Common myeloid progenitor, CD34-positive (primary cell): ENCODE results near the gene SLC15A2.

Experiments
- CTCF ChIA-PET: fragments of 350-600 bp; sonication (Branson Sonifier 250); formaldehyde crosslinking; loops from one replicate; lab custom pipeline; 2021; ENCODE audit warnings: antibody characterized with exemption; lab: Charles Lee
- POLR2A ChIA-PET: fragments of 350-600 bp; sonication (Branson Sonifier 250); formaldehyde crosslinking; loops from one replicate; lab custom pipeline; 2021; ENCODE audit warnings: antibody characterized with exemption; lab: Charles Lee
- DNase-seq, 3 donors: peaks; one replicate each; pipeline versions ENCODE4 v3.0.0 to v3.0.0-alpha.2; 2013
- H3K27ac ChIP-seq, 2 experiments: 1 replicate in 1 of 2; 2 replicates in 1 of 2; pipeline ENCODE4 v1.7.0; 2013; ENCODE audit warnings: inconsistent platforms in 2 of 2, low read length in 2 of 2, mild to moderate bottlenecking in 2 of 2, low read depth in 1 of 2, moderate library complexity in 1 of 2; ENCODE audit not compliant: severe bottlenecking in 2 of 2, insufficient read depth in 1 of 2, poor library complexity in 1 of 2
- H3K27me3 ChIP-seq, 5 experiments: replicated peaks in 2 of 5; 1 replicate in 3 of 5; 2 replicates in 2 of 5; pipeline versions ENCODE4 v1.6.1 to v1.7.0; 2013; ENCODE audit warnings: low read length in 4 of 5, mild to moderate bottlenecking in 2 of 5, moderate library complexity in 2 of 5, inconsistent platforms in 1 of 5; ENCODE audit not compliant: insufficient read depth in 5 of 5, control insufficient read depth in 4 of 5
- H3K36me3 ChIP-seq, 4 experiments: 1 replicate in 2 of 4; 2 replicates in 2 of 4; pipeline versions ENCODE4 v1.6.1 to v1.7.0; 2013; ENCODE audit warnings: low read length in 3 of 4, control low read depth in 1 of 4, mild to moderate bottlenecking in 1 of 4; ENCODE audit not compliant: control insufficient read depth in 4 of 4, insufficient read depth in 4 of 4
- H3K4me1 ChIP-seq, 4 experiments: 1 replicate in 3 of 4; 2 replicates in 1 of 4; pipeline versions ENCODE4 v1.6.1 to v1.7.1; 2013; ENCODE audit warnings: low read length in 3 of 4, mild to moderate bottlenecking in 3 of 4, control low read depth in 1 of 4, inconsistent platforms in 1 of 4, moderate library complexity in 1 of 4; ENCODE audit not compliant: control insufficient read depth in 4 of 4, insufficient read depth in 4 of 4; ENCODE audit errors: control extremely low read depth in 1 of 4
- H3K4me3 ChIP-seq, 7 experiments: 1 replicate in 4 of 7; 2 replicates in 3 of 7; pipeline versions ENCODE4 v1.5.1 to v1.7.0; 2013; ENCODE audit warnings: mild to moderate bottlenecking in 7 of 7, low read length in 6 of 7, moderate library complexity in 6 of 7, inconsistent platforms in 2 of 7, low read depth in 2 of 7, control low read depth in 1 of 7; ENCODE audit not compliant: insufficient read depth in 4 of 7, control insufficient read depth in 1 of 7; ENCODE audit errors: extremely low read depth in 1 of 7
- H3K9me3 ChIP-seq, 5 experiments: 1 replicate in 4 of 5; 2 replicates in 1 of 5; pipeline versions ENCODE4 v1.6.1 to v1.7.1; 2013; ENCODE audit warnings: low read length in 4 of 5, mild to moderate bottlenecking in 2 of 5, inconsistent platforms in 1 of 5, low read depth in 1 of 5, moderate library complexity in 1 of 5; ENCODE audit not compliant: control insufficient read depth in 4 of 5, insufficient read depth in 2 of 5; ENCODE audit errors: control extremely low read depth in 1 of 5
- WGBS: methylation state at CpG from one replicate; pipeline ENCODE4 v1.1.5; 2013; ENCODE audit not compliant: insufficient coverage; 5-methylcytosine and 5-hydroxymethylcytosine counted together

SLC15A2 gene

GRCh38 chr3:121895736-121896135 is 1.5 kb downstream of the SLC15A2 start:
- no peak for DNase-seq
- ChIA-PET POLR2A (no interaction called here), CTCF (interaction anchor here (1.0 to 1.3 kb wide), 3 partner anchors 13 to 379 kb away, joined by 3 read pairs; no protein-coding TSS in a partner anchor)
- peaks cover 0 to 3% (median 0%) of the 10 kb centered on the region in 4 experiments for H3K4me1 ChIP-seq
- H3K9me3 ChIP-seq, result no peaks in the 10 kb centered on the region
- peaks cover 20 to 63% (median 26%) of the 10 kb centered on the region in 4 experiments for H3K36me3 ChIP-seq
- H3K4me3 ChIP-seq, result no peak overlapping the region
- H3K27ac ChIP-seq, result no peak overlapping the region
- no peaks in the 10 kb centered on the region for H3K27me3 ChIP-seq

- no peak for DNase-seq
- H3K4me3 ChIP-seq, result no peak overlapping the region
- ChIA-PET CTCF (interaction anchor here (0.6 to 1.3 kb wide), 4 partner anchors 12 to 378 kb away, joined by 3 read pairs; no protein-coding TSS in a partner anchor), POLR2A (interaction anchor here (0.7 kb wide), 1 partner anchor 148 kb away, joined by 7 read pairs; no protein-coding TSS in a partner anchor)
- H3K27ac ChIP-seq, result no peak overlapping the region
- no peaks in the 10 kb centered on the region for H3K27me3 ChIP-seq
- no peaks in the 10 kb centered on the region for H3K9me3 ChIP-seq
- peaks cover 20 to 70% (median 29%) of the 10 kb centered on the region in 4 experiments for H3K36me3 ChIP-seq
- H3K4me1 ChIP-seq, result peaks cover 0 to 3% (median 0%) of the 10 kb centered on the region in 4 experiments
Measured at GRCh38 chr3:121896823-121897222, 2.6 kb downstream of the SLC15A2 start.

- no peaks in the 10 kb centered on the region for H3K9me3 ChIP-seq
- ChIA-PET CTCF (interaction anchor here (0.6 to 1.3 kb wide), 3 partner anchors 12 to 50 kb away, joined by 3 read pairs; no protein-coding TSS in a partner anchor), POLR2A (interaction anchor here (0.7 kb wide), 1 partner anchor 148 kb away, joined by 7 read pairs; no protein-coding TSS in a partner anchor)
- DNase-seq, result no peak
- peaks cover 0 to 3% (median 0%) of the 10 kb centered on the region in 4 experiments for H3K4me1 ChIP-seq
- H3K4me3 ChIP-seq, result no peak overlapping the region
- 100% methylated on average over 1 of the region's 3 CpGs for WGBS
- H3K27me3 ChIP-seq, result no peaks in the 10 kb centered on the region
- H3K27ac ChIP-seq, result no peak overlapping the region
- peaks cover 20 to 70% (median 32%) of the 10 kb centered on the region in 4 experiments for H3K36me3 ChIP-seq
Measured at GRCh38 chr3:121897296-121897695, 3.1 kb downstream of the SLC15A2 start.

GRCh38 chr3:121913305-121913990 is 19.2 kb downstream of the SLC15A2 start:
- no peak for DNase-seq
- ChIA-PET CTCF (no interaction called here), POLR2A (no interaction called here)
- Histone ChIP-seq H3K27me3 (no peaks in the 10 kb centered on the region), H3K9me3 (no peaks in the 10 kb centered on the region), H3K4me3 (no peak overlapping the region), H3K27ac (no peak overlapping the region), H3K4me1 (peaks cover 2 to 17% (median 5%) of the 10 kb centered on the region in 4 experiments), H3K36me3 (peaks cover 15 to 71% (median 40%) of the 10 kb centered on the region in 4 experiments)
- WGBS, result 90% methylated on average over 1 of the region's 2 CpGs

- 89% methylated on average over 1 of the region's 12 CpGs for WGBS
- no peaks in the 10 kb centered on the region for H3K9me3 ChIP-seq
- no peak for DNase-seq
- POLR2A ChIA-PET, result no interaction called here
- CTCF ChIA-PET, result no interaction called here
- H3K27ac ChIP-seq, result no peak overlapping the region
- no peak overlapping the region for H3K4me3 ChIP-seq
- peaks cover 2 to 17% (median 5%) of the 10 kb centered on the region in 4 experiments for H3K4me1 ChIP-seq
- H3K36me3 ChIP-seq, result peaks cover 14 to 71% (median 41%) of the 10 kb centered on the region in 4 experiments
- H3K27me3 ChIP-seq, result no peaks in the 10 kb centered on the region
Measured at GRCh38 chr3:121914081-121914998, 20.1 kb downstream of the SLC15A2 start.

GRCh38 chr3:121916189-121916588 is 22.0 kb downstream of the SLC15A2 start:
- no peaks in the 10 kb centered on the region for H3K27me3 ChIP-seq
- no peak overlapping the region for H3K27ac ChIP-seq
- no peak overlapping the region for H3K4me3 ChIP-seq
- peaks cover 7 to 73% (median 41%) of the 10 kb centered on the region in 4 experiments for H3K36me3 ChIP-seq
- DNase-seq, result no peak
- POLR2A ChIA-PET, result no interaction called here
- peaks cover 2 to 17% (median 5%) of the 10 kb centered on the region in 4 experiments for H3K4me1 ChIP-seq
- CTCF ChIA-PET, result no interaction called here
- no peaks in the 10 kb centered on the region for H3K9me3 ChIP-seq
